GM19035 (cell line): Measurements from ENCODE around the gene USF2.

Experiments
- ATAC-seq: cut with Tn5 transposase; IDR thresholded peaks from one replicate; pipeline ENCODE4 v1.9.1; 2021; ENCODE audit not compliant: unreplicated experiment

USF2 gene

DNA sequence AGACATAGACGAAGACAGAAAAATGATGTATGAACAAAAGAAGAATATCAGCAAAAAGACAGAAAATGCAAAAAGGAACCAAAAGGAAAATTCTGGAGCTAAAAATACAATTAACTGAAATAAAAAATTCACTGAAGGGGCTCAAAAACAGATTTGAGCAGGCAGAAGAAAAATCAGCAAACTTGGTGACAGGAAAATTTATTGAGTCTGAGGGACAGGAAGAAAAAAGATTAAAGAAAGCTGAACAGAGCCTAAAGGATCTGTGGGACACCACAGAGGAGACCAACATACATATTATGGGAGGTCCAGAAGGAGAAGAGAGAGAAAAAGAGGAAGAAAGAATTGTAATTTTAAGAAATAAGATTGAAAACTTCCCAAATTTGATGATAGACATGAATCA lies 27.3 kb upstream of the USF2 start:
- ATAC-seq: no peak

DNA sequence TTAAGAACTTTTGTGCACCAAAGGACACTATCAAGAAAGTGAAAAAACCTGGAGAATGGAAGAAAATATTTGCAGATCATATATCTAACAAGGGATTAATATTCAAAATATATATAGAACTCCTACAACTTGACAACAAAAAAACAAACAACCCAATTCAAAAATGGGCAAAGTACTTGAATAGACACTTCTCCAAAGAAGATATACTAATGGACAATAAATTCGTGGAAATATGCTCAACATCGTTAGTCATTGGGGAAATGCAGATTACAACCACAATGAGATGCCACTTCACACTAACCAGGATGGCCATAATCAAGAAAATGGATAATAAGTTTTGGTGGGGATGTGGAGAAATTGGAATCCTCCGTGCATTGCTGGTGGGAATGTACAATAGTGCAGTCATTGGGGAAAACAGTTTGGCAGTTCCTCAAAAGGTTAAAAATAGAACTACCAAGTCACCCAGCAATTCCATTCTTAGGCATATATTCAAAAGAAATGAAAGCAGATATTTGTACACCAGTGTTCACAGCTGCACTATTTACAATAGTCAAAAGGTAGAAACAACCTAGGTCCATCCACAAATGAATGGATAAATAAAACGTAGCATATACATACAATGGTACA lies 22.2 kb upstream of the USF2 start:
- ATAC-seq: no peak

DNA sequence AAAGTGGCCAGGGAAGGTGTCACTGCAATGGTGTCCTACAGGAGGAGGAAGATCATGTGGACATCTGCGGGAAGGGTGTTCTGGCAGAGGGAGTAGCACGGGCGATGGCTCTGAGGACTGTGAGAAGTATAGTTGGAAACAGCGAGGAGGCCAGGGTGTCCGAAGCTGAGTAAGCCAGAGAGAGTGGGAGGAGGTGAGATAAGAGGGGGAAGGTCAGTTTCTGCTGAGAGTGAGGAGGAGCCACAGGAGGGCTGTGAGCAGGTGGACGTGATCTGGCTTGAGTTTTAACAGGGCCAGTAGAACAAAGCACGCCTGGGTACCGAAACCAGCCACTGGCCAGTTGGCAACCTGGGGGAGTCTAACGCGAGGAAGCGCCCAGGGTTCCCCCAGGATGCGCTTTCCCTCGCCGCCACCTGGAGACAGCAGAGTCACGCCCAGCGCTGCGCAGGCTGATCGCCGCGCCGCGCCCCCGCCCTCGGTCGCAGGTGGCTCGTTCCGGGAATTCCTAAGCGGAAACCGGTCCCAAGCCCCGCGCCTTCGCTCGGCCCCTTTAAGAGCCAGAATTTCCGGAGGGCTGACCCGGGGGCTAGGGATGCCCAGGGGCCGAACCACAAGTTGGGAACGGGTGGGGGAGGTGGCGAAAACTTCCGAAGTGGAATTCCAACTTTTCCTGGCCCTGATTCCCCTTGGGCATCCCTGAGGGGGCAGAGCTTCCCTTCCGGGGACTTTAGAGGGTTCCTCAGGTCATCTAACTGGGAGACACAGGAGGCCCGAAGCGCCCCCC lies 21.0 kb upstream of the USF2 start:
- ATAC-seq: peak; percentile 45

DNA sequence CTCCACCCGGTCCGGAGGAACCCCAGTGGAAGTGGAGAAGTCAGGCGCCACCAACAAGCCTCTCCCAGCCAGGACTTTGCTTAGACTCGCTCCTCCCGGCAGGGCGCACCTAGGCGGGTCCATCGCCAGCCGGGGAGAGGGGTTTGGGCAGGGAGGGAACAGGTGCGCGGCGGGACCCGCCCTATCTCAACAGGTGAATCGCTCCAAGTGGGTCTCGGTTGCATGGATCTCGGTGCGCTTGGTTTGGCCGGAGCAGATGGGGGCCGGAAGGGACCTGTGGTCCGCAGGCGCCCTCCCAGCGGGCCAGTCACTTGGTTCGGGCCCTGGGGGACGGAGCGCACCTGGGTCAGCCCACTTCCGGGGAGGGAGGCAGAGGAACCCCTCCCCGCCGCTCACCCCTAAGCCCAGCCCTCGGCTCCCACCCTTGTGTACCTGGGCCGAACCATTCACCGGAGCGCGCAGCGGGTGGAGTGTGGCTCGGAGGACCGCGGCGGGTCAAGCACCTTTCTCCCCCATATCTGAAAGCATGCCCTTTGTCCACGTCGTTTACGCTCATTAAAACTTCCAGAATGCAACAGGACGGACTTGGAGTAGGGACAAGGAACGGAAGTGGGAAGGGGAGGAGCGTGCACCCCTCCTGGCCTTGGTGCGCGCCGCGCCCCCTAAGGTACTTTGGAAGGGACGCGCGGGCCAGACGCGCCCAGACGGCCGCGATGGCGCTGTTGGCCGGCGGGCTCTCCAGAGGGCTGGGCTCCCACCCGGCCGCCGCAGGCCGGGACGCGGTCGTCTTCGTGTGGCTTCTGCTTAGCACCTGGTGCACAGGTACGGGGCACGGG lies 20.2 kb upstream of the USF2 start, which contains the start of gene LSR:
TSS of gene LSR (plus strand) at position 693 of the 836 bp plus-strand sequence. CDS start at position 714, 21 bp downstream.
- peak; percentile 72 for ATAC-seq

DNA sequence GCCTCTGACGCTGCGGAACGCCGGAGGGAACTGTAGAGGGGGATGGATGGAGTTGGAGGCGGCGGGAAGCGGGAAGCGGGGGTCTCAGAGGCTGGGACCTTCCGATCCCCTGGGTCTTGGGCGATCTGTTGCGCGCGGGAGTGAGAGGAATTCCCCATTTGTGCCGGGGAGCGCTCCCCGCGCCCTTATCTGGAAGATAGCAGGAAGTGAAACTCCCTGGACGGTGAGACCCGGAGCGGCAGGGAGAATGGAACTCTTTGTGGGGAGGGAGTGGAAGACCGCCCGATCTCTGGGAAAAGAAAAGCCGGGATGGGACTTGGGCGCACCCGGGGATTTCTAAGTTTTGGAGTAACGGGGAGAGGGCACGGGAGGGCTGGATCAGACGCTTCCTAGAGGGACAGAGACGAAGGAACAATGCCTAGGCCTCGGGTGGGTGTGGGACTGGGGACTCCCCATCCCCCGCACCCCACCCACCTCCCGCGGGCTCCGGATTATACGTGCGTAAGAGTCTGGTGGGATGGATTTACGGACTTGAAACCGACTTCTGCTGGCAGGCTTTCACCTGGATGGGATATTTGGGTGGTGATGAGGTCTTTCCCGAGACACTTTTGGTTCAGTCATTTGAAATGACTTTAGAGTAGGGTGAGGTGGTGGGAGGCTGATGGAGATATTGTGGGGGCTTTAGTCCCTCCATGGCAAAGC lies 19.5 kb upstream of the USF2 start:
- ATAC-seq: no peak

DNA sequence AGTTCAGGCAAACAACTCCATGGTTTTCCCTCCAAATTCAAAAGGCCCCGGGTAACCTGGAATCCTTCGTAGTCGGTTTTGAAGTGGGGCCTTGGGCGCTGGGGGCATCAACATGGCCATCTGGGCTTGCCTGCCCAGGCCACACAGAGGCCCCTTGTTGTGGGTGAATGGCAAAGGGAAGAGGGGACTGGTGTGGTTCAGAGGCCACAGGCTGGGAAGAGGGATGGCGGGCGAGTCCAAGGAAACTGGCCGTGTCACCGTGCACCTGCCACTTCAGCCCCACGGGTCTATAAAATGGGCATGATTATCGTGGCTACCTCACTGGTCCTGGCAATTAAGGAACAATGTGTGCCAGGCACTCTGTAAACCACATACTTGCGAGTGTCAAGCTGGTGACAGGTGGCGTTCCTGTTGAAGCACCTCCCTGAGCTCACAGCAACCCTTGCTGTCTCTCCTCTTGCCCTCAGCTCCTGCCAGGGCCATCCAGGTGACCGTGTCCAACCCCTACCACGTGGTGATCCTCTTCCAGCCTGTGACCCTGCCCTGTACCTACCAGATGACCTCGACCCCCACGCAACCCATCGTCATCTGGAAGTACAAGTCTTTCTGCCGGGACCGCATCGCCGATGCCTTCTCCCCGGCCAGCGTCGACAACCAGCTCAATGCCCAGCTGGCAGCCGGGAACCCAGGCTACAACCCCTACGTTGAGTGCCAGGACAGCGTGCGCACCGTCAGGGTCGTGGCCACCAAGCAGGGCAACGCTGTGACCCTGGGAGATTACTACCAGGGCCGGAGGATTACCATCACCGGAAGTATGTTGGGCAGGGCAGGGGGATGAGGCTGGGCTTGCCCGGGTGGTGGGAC lies 18.7 kb upstream of the USF2 start:
- no peak for ATAC-seq

DNA sequence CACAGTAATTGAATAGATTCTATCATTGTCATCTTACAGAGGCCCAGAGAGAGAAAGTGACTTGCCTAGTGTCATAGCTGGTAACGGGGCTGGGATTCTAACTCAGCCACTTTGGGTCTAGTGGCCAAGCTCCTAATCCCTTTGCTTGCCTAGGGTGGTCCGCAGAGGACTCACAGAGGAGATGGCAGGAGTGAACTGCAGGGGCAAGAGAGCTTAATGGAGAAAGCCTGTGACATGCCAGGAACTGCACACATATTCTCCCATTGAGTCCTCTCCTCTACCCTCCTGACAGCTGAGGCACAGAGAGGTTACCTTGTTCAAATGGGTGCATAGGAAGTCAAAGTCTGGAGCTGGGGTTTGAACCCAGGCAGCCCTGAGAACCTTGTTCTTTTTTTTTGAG lies 17.3 kb upstream of the USF2 start:
- ATAC-seq: no peak

DNA sequence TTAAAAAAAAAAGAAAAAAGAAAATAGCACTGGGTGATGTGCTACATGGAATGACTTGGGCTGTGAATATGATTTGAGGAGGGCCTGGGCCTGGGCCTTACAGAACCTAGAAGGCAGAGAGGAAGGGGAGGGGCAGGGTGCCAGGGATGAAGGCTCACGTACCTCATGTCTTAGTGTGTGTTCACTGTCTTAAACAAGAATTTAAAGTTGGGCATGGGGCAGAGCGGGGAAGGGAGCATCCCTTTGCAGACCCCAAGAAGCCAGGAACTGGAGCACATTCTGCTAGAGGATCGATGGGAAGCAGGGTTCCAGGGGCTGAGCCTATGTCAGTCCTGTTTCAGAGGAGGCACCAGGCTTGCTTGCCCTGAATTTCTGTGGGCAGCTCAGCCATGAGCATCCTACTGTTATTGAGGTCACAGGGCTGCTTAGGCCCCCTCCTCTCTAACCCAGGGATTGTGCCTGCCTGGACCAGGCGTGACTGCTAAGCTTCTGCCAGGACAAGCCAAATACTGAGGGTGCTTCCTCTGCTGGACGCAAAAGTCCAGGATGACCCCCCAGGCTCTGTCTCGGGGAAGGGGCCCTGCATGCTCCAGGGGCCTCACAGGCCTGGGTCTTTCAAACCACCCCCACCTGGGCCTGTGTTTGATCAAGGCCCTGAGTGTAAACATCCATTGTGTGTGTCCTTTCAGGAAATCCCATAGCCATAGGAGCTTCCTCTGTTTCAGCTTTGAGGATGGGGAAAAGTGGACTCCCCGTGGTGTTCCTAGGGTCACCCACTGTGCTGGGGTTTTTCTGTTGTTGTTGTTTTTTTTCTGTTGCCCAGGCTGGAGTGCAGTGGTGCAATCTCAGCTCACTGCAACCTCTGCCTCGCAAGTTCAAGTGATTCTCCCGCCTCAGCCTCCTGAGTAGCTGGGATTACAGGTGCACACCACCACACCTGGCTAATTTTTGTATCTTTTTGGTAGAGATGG lies 15.2 kb upstream of the USF2 start:
- no peak for ATAC-seq

DNA sequence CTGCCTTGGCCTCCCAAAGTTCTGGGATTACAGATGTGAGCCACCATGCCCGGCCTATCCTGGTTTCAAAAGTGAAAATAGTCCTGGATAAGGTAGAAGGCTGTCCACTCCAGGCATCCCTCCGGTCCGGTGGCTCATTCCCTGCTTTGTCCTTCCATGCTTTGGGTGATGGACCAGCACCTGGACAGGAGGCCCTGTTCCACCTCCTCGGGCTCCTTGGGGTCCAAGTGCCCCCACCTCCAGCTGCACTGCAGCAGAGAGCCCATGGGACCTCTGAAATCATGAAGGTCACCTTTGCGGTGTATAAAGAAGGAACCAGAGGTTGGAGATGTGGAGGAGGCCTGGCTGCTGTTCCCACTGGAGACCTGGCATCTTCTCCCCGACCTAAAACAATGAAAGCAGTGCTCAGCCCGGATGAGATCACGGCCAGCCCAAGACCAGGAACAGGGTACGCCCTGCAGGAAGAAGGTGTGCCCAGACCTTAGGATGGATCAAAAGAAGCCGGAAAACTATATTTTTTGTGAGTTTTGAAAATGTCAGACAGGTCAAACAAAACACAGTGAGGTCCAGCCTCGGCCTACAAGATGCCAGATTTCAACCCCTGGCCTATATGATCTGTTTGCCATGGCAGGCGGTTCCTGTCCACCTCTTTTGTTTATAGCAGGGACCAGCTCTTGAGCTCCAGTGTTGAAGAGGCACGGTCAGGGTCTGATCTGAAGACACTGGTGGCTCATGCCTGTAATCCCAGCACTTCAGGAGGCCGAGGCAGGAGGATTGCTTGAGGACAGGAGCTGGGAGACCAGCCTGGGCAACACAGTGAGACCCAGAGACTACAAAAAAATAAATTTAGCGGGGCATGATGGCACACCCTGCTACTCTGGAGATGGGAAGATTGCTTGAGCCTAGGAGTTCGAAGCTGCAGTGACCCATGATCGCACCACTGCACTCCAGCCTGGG lies 14.1 kb upstream of the USF2 start:
- no peak for ATAC-seq

DNA sequence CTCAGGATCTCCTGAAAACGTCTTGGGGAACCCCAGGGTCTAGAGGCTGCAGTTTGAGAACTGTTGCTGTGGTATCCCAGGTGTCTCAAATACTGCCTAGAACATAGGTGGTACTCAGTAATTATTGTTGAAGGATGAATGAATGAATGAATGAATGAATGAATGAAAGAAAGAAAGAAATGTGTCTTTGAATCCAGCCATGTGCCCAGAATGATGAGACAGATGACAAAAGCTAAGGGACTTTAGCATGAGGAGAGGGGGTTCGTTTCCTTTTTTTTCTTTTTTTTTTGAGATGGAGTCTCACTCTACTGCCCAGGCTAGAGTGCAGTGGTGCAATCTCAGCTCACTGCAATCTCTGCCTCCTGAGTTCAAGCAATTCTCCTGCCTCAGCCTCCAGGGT lies 12.2 kb upstream of the USF2 start:
- no peak for ATAC-seq

DNA sequence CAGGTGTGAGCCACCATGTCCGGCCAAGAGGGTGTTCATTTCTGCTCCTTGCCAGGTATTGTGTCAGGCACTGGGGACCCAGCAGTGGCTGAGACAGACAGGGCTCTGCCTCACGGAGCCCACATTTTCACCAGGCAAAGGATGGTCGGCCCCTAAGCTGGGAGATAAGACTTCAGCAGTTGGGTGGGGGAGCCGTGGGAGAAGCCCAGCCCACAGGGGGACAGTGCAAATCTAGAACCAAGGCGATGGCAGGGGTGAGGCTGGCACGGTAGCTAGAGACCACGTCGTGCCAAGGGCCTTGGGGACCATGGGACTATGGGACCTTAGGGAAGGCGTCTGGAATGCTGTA lies 11.7 kb upstream of the USF2 start:
- ATAC-seq: no peak

DNA sequence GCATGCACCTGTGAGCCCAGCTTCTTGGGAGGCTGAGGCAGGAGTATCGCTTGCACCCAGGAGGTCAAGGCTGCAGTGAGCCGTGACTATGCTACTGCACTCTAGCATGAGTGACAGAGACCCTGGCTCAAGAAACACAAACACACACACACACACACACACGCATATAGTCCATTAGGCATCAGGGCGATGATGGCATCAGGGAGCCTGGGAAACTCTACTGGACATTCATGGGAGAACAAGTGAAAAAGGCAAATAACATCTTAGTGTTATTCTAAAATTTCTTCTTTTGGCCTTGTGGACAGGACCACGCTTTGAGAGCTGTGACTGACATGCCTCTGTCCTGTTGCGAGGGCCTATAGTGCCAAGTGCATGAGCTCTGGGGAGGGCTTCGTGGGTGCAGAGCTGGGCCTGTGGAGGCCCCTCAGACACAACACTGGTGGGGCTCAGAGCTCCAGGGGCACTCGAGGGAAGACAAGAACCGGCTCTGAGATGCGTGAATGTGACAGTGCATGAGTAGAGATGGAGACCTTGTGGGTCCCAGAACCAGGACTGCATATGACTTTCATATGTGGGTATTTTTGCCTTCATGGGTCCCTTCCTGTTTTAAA lies 8.0 kb upstream of the USF2 start:
- no peak for ATAC-seq

DNA sequence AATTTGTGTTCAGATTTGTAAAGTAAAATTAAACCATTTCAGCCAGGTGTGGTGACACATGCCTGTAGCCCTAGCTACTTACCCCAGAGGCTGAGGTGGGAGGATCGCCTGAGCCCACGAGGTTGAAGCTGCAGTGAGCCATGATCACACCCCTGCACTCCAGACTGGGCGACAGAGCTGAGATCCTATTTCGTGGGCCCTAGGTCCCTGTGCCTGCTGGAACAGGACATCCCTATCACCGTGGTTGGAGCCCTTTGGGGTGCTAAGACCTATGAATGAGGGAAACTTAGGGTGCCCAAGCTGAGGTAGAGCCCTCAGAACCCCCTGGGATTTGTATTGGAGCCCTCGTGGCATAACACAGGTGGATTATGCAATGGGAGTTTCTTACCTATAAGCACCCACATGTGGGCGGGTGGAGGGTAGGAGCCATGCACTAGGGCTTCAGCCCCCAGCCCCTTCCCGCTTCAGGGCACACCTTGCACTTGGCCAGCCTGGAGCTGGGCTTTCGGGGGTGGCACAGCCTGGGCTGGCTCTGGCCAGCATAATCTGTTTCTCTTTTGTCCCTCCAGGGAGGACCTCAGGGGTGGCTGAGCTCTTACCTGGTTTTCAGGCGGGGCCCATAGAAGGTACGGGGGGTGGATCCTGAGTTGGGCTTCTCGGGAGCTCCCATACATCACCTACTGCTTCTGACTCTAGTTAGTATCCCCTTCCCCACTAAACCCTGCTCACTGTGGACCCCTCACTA lies 7.2 kb upstream of the USF2 start:
- no peak for ATAC-seq

DNA sequence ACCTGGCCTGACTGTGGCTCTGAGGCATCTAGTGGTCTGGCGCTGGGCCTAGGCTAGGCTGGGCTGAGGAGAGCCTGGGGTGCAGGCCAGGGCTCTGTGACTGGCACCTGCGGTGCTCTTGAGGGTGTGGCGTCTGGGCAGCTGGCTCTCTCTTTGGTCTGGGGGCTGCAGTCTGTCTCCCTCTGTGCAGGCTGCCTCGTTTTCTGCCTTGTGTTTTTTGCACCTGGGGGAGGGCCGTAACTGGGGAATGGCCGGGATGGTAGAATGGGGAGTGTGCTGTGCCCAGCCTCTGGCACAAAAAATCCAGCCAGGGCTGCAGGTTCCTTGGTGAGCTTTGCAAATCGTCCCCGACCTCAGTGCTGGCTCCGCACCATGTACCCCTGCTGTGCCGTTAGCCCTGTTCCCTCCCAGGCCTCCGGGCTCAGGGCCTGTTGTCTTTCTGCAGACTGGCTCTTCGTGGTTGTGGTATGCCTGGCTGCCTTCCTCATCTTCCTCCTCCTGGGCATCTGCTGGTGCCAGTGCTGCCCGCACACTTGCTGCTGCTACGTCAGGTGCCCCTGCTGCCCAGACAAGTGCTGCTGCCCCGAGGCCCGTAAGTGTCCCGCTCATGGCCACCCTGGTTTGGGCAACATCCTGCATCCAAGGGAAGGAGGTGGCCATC lies 6.5 kb upstream of the USF2 start:
- ATAC-seq: no peak

DNA sequence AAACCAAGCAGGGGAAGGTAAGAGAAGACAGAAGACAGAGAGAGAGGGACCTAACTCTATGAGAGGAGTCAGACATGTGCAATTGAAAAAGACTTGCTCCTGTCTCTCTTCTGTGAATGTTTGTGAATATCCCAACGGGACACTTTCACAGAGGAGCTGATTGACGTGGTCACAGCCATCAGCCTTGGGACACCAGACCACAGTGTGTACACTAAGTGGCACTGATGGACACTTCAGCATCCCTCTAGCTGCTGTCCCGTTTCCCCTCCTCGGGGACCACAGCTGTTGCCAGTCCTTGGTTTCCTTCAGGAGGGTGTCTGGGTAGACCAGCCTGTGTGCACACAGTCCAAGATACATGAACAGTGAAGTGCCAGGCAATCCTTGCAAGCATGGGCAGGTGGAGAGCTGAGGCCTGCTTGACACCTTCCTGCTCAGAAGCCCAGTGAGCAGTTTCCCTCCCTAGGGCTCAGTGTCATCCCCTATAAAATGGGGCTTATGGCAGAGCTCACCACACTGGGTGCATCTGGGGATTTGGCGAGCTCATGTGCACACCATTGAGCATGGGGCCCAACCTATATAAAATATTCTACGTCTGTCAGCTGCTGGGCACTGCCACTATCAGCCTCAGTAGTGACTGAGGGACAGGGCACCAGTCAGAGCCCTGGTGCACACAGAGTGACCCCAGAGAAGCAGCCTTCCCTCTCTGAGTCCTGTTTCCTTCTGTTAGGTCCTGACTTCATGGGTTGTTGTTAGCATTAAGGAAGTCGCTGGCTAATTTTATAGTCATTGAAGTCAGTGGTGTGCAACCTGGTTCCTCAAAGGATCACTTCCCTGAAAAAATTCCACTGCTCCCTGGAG lies 4.3 kb upstream of the USF2 start:
- no peak for ATAC-seq
